HG03439 (cell line): ENCODE measurements around the gene ARL11.
"Not testable (repeated sequence)": the region's sequence is repeated elsewhere in the genome, so short reads cannot be mapped to it uniquely, and the experiment has no call there.

Experiments
- ATAC-seq: cut with Tn5 transposase; IDR thresholded peaks from one replicate; pipeline ENCODE4 v1.9.1; 2021; ENCODE audit warnings: mild to moderate bottlenecking, moderate library complexity; ENCODE audit not compliant: unreplicated experiment

ARL11 gene

DNA sequence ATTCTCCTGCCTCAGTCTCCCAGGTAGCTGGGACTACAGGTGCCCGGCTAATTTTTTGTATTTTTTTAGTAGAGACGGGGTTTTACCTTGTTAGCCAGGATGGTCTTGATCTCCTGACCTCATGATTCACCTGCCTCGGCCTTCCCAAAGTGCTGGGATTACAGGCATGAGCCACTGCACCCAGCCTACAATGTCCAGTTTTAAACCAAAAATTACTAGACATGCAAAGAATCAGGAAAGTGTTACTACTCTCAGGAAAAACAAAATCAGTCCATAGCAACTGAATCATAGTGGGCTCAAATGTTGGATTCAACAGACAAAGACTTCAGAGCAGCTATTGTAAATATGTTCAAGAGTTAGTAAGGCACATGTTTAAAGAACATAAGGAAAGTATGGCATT is 16.3 kb upstream of the ARL11 start:
- not testable (repeated sequence) for ATAC-seq

DNA sequence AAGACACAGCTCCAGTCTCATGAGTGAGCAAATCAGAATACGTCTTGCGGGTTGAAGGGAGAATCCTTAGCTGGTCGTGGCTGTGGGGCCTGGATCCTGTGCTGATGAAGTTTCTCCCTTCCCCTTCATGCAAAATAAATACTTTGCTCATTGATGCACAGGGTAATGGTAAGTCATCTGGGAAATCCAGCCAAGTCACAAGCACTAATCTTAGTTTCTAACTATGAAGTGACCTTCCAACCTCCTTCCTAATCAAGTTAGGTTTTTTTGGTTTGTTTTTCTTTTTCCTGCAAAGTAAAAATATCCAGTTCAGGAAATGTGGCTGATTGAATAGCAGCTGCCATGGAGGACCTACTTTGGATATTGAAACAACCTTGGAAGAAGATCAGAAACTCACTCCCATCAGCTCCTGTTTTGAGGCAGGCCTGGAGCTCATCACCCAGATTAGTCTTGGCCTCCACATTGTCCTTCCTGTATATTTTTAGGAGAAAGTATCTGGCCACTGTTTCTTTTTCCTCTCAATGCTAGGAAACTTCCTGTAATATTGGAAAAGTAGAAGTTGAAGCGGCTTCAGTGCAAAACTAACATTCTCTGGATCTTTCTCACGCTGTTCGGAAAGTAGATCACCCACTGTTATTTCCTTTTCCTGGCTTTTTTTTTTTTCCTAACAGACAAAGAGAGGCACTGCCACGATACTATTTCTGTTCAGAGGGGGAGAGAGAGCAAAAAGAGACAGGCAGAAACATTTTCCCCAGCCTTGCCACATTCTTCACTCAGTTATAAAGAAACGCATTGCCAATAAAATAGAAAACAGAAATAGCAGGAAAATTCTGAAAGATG is 12.3 kb upstream of the ARL11 start:
- no peak for ATAC-seq

DNA sequence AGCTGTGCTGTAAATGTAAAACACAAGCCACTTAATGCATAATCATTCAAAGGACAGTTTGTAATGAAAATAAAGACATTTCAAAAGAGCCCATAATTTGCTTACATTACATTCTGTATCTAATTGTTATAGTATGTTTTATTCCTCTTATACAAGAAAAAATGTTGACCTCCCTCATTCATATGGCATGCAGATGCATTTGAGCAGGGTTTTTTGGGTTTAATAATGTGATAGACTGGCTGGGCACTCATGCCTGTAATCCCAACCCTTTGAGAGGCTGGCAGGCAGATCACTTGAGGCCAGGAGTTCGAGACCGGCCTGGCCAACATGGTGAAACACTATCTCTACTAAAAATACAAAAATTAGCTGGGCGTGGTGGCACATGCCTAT is 11.6 kb upstream of the ARL11 start:
- no peak for ATAC-seq

DNA sequence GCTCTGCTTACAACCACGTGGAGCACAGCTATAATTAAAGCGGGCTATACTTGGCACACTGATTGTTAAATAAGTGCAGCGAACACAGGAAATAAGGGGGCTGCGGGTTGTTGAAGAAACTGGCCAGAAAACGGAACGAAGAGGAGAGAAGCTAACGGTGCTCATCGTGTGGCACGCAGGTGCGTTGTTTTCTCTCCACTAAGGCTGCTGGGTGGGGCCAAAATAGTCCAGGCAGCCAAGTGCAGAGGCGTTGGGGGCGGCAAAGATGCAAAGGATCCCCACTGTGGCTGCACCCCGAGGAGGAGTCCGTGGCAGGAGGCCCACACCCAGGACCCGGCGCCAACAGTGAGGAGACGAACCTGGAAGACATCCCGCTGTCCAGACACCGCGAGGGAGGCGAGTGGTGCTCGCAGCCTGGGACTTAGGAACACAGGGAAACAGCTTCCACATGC is 8.1 kb upstream of the ARL11 start:
- ATAC-seq: no peak

DNA sequence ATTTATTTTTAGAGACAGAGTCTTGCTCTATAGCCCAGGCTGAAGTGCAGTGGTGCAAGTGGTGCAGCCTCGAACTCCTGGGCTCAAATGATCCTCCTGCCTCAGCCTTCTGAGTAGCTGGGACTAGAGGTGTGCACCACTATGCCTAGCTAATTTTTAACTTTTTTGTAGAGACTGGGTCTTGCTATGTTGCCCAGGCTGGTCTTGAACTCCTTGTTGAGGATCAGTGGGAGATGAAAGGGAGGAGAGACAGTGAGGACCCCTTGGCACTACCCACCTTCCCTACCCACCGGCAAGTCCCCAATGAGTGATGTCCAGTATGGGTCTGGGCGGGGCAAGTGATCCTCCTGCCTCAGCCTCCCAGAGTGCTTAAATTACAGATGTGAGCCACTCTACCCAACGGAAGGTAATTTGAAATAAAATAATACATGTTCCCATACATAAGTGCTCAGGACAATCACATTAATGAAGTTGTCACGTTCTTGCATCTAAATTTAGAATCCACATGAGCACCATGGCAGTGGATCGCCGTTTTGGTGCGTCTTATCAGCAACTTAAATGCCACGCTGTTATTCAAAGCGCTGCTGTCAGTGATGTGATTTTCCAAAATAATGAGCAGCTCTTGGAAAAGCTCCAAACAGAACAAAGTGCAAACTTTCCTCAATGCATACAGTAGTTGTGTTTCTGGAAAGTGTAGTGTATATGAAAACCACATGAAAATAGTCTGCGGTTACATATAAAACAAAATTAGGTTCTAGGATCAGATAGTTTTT is 5.9 kb upstream of the ARL11 start:
- no peak for ATAC-seq

DNA sequence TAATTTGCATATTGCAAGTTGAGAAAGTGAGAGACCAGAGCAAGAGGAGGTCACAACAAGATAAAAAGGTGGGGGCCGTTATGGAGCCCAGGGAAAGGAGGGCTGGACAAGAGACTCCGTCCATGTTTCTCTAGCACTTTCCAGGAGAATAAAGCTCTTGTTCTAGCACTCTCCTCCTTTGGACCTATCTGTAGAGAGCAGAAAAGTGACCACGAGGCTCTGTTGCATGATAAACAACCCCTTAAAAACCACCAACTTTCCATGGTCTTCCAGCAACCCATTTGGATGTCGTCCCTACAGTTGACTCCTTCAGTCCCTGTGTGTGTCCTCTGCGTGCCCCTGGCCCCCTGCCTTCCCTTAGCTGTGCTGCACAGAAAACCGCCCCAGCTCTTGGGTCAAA is 4.1 kb upstream of the ARL11 start:
- ATAC-seq: no peak

DNA sequence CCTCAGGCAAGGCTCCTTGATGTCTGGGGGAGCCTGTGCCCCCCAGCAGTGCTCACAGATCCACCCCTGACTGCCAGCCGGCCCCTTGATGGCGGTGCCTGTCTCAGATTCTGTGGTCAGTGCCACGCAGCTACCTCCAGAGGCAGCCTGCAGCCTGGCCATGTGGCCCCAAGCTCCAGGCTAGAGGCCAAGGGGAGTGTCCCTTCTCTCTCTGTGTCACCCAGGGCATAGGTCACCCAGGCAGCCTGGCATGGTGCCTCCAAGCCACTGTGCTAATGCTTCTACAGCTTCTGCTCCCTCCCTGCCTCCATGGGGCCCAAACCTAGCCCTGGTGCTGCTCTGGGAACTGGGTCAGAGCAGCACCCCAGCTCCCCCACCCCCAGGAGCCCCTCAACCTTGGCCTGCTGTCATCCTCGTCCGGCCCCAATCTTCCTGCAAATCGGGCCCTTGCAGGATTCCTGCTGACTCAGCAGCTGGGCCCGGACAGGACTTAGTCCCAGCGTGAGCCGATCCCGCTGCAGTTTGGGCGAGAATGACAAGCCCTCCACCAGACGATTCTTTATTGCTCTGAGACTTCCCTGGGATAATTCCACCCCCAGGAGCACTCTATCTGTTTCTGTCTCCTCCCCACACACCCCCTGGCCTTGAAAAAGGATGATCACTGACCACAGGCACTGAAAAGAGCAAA is 2.8 kb upstream of the ARL11 start:
- no peak for ATAC-seq

DNA sequence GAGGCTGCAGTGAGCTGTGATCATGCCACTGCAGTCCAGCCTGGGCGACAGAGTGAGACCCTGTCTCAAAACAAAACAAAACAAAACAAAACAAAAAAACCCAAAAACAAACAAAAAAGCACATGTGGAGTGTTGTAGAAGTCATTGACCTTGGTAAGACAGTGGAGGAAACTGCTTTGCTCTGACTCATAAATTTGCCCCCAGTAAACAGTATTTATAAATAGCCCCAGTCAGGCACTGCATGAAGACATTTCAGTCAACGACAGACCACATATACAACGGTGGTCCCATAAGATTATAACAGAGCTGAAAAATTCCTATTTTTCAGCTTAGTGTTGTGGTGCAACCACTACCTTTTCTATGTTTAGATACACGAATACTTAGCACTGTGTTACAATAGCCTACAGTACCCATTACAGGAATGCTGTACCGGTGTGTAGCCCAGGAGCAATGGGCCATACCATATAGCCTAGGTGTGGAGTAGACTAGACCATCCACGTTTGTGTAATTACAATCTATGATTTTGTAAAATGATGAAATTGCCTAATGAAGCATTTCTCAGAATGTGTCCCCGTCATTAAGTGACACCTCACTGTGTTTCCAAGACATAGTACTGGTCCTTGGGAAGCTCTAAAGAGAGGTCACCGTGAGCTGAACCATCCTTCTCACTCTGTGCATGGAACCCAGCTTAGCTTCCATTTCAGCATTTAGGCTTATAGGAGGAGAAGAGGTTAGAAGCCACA is 1.1 kb downstream of the ARL11 start:
- ATAC-seq: no peak

DNA sequence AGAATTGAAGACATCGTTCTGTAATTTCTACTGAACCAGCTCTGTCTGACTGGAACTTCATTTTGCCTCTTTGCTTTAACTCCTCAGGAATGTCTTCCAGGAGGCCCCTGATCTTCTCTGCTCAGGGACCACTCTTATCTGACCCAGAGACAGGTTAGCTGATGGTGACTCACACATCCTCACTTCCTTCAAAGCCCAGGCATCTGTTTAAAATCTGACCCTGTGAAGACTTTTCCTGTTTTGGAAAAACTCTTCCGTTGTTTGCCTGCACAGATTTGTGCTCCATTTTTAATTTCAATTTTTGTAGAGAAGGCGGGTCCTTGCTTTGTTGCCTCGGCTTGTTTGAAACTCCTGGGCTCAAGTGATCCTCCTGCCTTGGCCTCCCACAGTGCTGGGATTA is 1.6 kb downstream of the ARL11 start:
- ATAC-seq: no peak

DNA sequence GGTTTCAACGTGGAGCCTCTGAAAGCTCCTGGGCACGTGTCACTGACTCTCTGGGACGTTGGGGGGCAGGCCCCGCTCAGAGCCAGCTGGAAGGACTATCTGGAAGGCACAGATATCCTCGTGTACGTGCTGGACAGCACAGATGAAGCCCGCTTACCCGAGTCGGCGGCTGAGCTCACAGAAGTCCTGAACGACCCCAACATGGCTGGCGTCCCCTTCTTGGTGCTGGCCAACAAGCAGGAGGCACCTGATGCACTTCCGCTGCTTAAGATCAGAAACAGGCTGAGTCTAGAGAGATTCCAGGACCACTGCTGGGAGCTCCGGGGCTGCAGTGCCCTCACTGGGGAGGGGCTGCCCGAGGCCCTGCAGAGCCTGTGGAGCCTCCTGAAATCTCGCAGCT is 2.3 kb downstream of the ARL11 start:
- ATAC-seq: no peak

DNA sequence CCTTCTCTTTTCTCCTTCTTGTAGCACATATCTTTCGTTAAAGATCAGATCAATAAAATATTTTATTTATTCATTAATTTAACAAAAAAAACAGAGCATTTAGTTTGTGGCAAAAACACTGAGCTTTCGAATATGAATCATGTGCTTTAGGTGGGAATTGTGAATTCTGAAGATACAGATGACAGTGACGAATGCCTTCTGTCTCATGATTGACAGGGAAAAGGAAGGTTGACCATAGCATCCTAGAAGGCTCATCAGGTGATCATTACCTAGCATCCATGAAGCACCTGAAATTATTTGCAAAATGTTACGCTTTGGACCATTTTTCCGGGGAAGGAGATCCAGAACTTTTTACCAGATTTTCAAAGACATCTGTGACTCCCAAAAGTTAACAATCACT is 3.8 kb downstream of the ARL11 start:
- ATAC-seq: no peak

DNA sequence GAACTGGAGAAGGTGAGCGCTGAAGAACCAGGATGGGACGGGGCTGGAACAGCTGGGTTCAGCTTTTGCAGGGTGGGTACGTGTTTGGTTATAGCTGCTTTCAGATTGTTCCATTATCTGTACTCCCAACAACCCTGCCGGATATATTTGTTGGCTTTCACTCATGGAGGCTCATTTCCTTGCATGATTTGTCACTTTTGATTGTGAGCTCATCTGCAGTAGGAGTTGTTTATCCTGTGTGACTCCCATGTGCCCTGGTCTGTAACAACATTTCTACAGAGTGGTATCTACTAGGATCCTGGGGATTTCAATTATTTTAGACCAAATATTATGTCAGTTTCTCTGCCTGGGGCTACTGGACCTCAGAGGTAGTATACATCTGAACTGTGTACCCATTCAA is 5.4 kb downstream of the ARL11 start:
- no peak for ATAC-seq

DNA sequence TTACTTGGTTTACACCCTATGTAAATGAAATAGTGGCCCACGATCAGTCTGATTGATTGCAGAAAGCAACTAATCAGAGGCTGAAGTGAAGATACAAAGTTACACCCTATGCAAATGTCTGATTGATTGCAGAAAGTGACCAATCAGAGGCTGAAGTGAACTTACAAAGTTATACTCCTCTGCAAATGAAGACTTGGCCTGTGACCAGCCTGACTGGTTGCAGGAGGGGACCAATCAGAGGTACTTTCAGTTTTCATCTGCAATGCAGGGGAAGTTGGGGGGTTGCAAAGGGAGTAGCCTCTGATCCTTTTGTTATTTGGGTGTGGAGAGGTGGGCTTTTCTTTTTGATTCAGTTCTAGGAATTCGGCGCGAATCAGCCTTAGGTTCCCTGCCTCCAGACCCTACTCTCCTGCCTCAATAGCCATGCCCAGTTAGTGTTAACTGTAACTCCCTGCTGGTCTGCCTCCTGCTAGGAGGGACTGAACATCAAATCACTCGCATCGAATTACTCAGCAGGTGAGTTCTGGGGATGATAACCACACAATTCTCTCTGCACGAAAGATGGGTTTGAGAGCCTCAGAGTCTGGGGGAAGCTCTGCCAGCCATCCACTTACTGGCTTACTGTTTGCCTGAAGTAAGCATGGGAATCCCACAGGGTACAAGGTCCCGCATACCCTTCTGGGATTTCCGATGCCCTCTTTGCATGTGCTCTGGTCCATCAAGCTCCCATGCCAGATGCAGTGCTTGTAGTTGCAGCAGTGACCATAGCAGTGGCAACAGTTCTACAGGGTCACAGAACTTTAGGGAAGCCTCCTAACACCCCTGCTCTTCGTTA is 7.5 kb downstream of the ARL11 start:
- no peak for ATAC-seq

DNA sequence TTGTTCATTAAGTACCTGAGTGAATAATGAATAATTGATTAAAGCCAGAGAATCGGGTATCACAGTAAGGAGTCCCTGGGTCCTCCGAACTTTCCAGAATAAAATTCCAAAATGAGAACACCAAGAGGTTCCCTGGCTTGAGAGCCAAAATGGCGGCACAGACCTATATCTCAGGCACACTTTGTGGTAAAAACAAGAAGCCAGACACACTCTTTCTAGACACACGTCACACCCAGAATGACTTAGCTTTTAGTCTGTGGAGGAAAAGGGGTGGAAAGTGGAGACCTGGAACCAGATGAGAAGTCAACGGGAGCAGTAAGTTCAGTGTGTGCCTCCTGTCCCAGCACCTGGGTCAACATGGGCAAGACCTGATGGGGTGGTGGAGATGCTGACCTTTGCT is 8.4 kb downstream of the ARL11 start:
- no peak for ATAC-seq

DNA sequence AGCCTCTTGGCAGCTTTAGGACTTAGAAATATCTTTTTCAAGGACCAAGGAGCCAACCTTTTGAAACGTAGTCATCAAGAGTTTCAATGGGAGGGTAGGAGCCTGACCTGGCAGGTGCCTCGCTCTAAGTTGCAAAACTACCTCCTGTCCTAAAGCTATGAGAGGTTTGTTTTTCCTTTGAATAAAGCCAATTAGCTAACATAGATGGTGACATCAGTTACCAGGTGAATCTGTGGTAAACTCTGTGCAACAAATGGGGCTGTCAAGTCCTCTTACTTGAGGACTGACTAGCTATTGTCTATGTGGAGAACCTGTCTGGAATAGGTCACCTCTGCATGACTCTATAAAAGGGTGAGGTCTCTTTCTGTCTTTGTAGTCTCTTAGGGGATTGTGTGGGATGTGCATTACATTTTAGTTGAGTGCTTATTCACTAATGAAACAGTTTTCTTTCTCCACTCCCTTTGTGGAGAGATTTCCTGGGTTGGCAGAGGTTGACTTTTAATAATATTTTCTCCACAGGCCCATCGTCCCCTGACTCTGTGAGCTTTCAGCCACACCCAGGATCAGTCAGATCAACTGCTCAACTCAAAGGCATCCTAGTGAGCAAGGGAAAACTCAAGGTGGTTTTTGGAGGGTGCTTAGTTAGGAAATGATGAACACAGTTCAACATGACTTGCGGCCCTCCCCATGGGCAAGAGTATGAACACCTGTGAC is 9.9 kb downstream of the ARL11 start:
- no peak for ATAC-seq

DNA sequence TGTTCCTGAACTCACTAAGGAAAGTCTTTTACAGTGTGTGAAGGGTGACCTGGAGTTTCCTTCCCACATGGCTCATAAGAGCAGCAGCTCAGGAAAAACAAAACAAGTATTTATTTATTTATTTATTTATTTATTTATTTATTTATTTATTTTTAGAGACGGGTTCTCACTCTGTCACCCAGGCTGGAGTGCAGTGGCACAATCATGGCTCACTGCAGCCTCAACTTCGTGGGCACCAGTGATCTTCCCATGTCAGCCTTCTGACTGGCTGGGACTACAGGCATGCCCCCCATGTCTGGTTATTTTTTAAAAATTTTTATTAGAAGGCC is 10.4 kb downstream of the ARL11 start:
- no peak for ATAC-seq

DNA sequence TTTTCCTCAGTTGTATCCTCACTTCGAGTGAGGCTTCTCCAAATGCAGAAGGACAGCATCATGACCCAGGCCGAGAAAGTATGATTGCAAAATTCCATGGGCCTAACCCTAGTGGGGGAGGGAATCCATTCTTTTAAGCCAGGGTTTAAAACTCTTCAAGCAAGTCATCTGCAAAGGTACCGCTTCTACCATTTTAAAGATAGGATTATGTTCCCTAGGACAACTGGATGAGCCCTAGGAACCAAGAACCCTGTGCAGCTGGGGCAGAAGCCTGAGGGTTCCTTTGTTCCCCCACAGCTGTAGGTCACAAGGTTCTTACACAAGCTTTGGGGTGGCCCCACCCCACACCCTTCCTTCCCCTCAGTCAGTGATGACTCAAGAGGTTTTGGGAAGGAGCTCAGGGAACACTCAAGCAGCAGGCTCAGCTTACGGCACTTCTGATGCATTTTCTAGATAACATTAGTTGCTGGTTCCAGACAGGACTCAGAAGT is 13.5 kb downstream of the ARL11 start:
- no peak for ATAC-seq

DNA sequence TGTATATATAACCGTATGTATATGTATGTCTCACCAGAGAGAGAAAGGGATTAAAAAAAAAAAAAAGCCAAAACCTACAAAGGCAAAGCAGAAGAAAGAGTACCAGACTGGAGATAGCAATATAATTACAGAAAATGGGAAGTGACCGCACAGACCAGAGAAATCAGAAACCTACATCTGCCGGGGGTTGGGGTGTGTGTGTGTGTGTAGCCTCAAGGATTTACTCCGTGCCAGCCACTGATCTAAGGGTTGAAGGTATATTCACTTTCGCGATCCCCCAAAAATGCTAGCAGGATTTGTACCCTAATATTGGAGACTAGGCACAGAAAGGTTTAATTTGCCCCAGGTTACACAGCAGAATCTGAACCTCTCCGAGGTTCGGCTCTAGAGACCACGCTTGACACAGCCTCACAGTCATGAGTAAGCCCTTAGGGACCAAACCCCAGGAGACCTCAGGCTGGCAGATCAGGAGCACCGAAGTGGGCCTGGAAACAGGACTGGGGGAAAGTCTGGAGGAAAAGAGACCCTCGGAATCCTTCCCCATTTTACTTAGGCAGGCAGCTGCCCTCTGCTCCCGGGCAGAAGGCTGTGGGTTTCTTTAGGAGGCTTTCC is 14.8 kb downstream of the ARL11 start:
- no peak for ATAC-seq

DNA sequence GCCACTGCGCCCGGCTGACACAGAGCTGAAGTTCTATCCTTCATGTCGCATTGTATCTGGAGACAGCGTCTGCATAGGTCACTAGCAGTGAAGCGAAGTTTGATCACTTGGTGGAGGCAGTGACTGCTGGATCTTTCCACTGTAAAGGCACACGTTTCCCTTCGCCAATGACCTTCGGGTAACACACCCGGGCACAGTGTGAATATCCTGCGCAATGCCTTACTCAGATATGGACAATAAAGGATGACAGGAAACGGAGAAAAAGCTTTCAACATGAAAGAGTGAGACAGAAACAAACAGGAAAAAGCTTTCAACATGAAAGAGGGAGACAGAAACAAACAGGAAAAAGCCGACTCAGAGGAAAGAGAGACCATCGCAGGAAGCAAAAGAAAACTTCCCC is 17.1 kb downstream of the ARL11 start:
- ATAC-seq: no peak
